Measurements from ENCODE around the gene CHD6. TPM values are rescaled to one million over a fixed set of nuclear protein-coding genes. Genes with fewer than 3 reads are reported as not detected.

CHD6 gene
- total and polyA plus RNA-seq, 2 experiments from 2014 or later, result 41.0 to 158 TPM

DNA sequence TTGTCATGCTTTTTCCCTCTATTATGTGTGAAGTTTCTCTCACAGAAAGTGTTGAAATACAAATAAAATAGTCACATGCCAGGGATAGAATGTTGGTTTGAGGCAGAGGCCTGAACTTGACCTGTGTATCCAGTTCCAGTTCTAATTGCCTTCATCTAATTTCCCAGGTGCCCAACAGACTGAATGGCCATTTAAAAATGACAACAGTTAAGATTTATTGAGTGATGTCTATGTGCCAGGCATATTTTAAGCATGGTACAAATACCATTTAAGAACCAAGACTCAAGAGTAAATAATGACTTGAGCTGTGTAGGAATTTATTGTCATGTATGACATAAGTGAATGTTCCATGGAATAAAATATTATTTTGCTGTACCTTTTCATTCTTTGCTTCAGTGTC is 163.9 kb downstream of the CHD6 start:
- no peak overlapping the region for H3K4me3 Mint-ChIP-seq
- H3K9me3 Mint-ChIP-seq, result no peaks in the 10 kb centered on the region
- Histone ChIP-seq H3K36me3 (ENCODE audit: insufficient read depth) (peaks cover 60% of the 10 kb centered on the region), H3K27me3 (ENCODE audit: insufficient read depth) (no peaks in the 10 kb centered on the region), H3F3A (replicated peaks; ENCODE audit: low read depth) (no peaks in the 10 kb centered on the region), H2AFZ (no peak overlapping the region), H3K9me2 (ENCODE audit: insufficient read depth) (no peaks in the 10 kb centered on the region), H3K79me2 (replicated peaks; ENCODE audit: insufficient read depth) (no peaks in the 10 kb centered on the region), H4K20me1 (replicated peaks; ENCODE audit: insufficient read depth) (no peaks in the 10 kb centered on the region; the same call in none of the 2 replicates), H3K27ac (ENCODE audit: low read depth) (no peak overlapping the region), H3K4me2 (no peak overlapping the region), H3K4me3 (no peak overlapping the region), H3K4me1 (ENCODE audit: insufficient read depth) (no peaks in the 10 kb centered on the region)
- H3K27ac Mint-ChIP-seq, result no peak overlapping the region
- peaks cover 64% of the 10 kb centered on the region for H3K36me3 Mint-ChIP-seq (ENCODE audit: low read depth)
- H3K27me3 Mint-ChIP-seq (ENCODE audit: insufficient read depth, low read depth, poor library complexity), result peaks cover 3% of the 10 kb centered on the region
- DNase-seq (ENCODE audit: low spot score) (no peak), ATAC-seq (no peak)
- H3K4me1 Mint-ChIP-seq, result no peaks in the 10 kb centered on the region
- TF ChIP-seq NANOG (IDR thresholded peaks at IDR 0.05; ENCODE audit: borderline replicate concordance), result no peak
- TF ChIP-seq, protein P1, sequence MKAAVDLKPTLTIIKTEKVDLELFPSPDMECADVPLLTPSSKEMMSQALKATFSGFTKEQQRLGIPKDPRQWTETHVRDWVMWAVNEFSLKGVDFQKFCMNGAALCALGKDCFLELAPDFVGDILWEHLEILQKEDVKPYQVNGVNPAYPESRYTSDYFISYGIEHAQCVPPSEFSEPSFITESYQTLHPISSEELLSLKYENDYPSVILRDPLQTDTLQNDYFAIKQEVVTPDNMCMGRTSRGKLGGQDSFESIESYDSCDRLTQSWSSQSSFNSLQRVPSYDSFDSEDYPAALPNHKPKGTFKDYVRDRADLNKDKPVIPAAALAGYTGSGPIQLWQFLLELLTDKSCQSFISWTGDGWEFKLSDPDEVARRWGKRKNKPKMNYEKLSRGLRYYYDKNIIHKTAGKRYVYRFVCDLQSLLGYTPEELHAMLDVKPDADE (IDR thresholded peaks at IDR 0.05), result no peak
- no peak for TF ChIP-seq STAT1 (IDR thresholded peaks at IDR 0.05; ENCODE audit: unreplicated experiment)
- TF ChIP-seq CREB1 (CRISPR knock-in tag; IDR thresholded peaks at IDR 0.05; ENCODE audit: low read depth), result no peak
- TF ChIP-seq, protein P2, sequence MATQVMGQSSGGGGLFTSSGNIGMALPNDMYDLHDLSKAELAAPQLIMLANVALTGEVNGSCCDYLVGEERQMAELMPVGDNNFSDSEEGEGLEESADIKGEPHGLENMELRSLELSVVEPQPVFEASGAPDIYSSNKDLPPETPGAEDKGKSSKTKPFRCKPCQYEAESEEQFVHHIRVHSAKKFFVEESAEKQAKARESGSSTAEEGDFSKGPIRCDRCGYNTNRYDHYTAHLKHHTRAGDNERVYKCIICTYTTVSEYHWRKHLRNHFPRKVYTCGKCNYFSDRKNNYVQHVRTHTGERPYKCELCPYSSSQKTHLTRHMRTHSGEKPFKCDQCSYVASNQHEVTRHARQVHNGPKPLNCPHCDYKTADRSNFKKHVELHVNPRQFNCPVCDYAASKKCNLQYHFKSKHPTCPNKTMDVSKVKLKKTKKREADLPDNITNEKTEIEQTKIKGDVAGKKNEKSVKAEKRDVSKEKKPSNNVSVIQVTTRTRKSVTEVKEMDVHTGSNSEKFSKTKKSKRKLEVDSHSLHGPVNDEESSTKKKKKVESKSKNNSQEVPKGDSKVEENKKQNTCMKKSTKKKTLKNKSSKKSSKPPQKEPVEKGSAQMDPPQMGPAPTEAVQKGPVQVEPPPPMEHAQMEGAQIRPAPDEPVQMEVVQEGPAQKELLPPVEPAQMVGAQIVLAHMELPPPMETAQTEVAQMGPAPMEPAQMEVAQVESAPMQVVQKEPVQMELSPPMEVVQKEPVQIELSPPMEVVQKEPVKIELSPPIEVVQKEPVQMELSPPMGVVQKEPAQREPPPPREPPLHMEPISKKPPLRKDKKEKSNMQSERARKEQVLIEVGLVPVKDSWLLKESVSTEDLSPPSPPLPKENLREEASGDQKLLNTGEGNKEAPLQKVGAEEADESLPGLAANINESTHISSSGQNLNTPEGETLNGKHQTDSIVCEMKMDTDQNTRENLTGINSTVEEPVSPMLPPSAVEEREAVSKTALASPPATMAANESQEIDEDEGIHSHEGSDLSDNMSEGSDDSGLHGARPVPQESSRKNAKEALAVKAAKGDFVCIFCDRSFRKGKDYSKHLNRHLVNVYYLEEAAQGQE (IDR thresholded peaks at IDR 0.05; ENCODE audit: unreplicated experiment), result no peak
- TF ChIP-seq EZH2 (IDR thresholded peaks at IDR 0.05; ENCODE audit: low read depth, unreplicated experiment), result no peak
- TF ChIP-seq, protein P3, sequence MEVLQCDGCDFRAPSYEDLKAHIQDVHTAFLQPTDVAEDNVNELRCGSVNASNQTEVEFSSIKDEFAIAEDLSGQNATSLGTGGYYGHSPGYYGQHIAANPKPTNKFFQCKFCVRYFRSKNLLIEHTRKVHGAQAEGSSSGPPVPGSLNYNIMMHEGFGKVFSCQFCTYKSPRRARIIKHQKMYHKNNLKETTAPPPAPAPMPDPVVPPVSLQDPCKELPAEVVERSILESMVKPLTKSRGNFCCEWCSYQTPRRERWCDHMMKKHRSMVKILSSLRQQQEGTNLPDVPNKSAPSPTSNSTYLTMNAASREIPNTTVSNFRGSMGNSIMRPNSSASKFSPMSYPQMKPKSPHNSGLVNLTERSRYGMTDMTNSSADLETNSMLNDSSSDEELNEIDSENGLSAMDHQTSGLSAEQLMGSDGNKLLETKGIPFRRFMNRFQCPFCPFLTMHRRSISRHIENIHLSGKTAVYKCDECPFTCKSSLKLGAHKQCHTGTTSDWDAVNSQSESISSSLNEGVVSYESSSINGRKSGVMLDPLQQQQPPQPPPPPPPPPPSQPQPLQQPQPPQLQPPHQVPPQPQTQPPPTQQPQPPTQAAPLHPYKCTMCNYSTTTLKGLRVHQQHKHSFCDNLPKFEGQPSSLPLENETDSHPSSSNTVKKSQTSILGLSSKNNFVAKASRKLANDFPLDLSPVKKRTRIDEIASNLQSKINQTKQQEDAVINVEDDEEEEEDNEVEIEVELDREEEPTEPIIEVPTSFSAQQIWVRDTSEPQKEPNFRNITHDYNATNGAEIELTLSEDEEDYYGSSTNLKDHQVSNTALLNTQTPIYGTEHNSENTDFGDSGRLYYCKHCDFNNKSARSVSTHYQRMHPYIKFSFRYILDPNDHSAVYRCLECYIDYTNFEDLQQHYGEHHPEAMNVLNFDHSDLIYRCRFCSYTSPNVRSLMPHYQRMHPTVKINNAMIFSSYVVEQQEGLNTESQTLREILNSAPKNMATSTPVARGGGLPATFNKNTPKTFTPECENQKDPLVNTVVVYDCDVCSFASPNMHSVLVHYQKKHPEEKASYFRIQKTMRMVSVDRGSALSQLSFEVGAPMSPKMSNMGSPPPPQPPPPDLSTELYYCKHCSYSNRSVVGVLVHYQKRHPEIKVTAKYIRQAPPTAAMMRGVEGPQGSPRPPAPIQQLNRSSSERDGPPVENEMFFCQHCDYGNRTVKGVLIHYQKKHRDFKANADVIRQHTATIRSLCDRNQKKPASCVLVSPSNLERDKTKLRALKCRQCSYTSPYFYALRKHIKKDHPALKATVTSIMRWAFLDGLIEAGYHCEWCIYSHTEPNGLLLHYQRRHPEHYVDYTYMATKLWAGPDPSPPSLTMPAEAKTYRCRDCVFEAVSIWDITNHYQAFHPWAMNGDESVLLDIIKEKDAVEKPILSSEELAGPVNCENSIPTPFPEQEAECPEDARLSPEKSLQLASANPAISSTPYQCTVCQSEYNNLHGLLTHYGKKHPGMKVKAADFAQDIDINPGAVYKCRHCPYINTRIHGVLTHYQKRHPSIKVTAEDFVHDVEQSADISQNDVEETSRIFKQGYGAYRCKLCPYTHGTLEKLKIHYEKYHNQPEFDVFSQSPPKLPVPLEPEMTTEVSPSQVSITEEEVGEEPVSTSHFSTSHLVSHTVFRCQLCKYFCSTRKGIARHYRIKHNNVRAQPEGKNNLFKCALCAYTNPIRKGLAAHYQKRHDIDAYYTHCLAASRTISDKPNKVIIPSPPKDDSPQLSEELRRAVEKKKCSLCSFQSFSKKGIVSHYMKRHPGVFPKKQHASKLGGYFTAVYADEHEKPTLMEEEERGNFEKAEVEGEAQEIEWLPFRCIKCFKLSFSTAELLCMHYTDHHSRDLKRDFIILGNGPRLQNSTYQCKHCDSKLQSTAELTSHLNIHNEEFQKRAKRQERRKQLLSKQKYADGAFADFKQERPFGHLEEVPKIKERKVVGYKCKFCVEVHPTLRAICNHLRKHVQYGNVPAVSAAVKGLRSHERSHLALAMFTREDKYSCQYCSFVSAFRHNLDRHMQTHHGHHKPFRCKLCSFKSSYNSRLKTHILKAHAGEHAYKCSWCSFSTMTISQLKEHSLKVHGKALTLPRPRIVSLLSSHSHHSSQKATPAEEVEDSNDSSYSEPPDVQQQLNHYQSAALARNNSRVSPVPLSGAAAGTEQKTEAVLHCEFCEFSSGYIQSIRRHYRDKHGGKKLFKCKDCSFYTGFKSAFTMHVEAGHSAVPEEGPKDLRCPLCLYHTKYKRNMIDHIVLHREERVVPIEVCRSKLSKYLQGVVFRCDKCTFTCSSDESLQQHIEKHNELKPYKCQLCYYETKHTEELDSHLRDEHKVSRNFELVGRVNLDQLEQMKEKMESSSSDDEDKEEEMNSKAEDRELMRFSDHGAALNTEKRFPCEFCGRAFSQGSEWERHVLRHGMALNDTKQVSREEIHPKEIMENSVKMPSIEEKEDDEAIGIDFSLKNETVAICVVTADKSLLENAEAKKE (CRISPR knock-in tag; IDR thresholded peaks at IDR 0.05), result no peak
- no peak for TF ChIP-seq JUNB (IDR thresholded peaks at IDR 0.05; ENCODE audit: unreplicated experiment)
- TF ChIP-seq EZH2phosphoT487 (IDR thresholded peaks at IDR 0.05; ENCODE audit: unreplicated experiment), result no peak
- no peak for TF ChIP-seq POLR2AphosphoS5 (IDR thresholded peaks at IDR 0.05; ENCODE audit: low read depth)
- no peak for TF ChIP-seq ZNF114 (CRISPR knock-in tag; IDR thresholded peaks at IDR 0.05)
